ENCODE results near the gene CPSF2.

- TF ChIP-seq CTCF (IDR thresholded peaks at IDR 0.05) = no peak
- TF ChIP-seq POLR2AphosphoS5 (IDR thresholded peaks at IDR 0.05) = no peak
These were observed 21.5 kb downstream of the CPSF2 start for GRCh38 chr14:92143309-92143708.
